H1 (cell line): ENCODE data around the gene NENF.

Experiments used
- ATF2 ChIP-seq: IDR thresholded peaks from 2 replicates; pipeline ENCODE4 v1.6.1; 2012; ENCODE audit warnings: low read length, inconsistent platforms
- CREB1 ChIP-seq: IDR thresholded peaks from 2 replicates; pipeline ENCODE4 v1.6.1; 2012; ENCODE audit warnings: inconsistent platforms
- CTCF ChIP-seq, 3 experiments: IDR thresholded peaks; 1 replicate in 2 of 3; 2 replicates in 1 of 3; pipeline versions ENCODE4 v1.5.1 to v1.6.1; 2011; ENCODE audit warnings: low read length in 3 of 3, mild to moderate bottlenecking in 3 of 3, inconsistent platforms in 2 of 3, low read depth in 1 of 3, moderate library complexity in 1 of 3; ENCODE audit not compliant: insufficient read depth in 1 of 3; ENCODE audit errors: control extremely low read depth in 1 of 3
- FOSL1 ChIP-seq: IDR thresholded peaks from 2 replicates; pipeline ENCODE4 v1.6.1; 2011; ENCODE audit warnings: mild to moderate bottlenecking, low read depth, low read length, moderate library complexity; ENCODE audit not compliant: insufficient read depth
- KDM1A ChIP-seq: fragments of 200-600, 300-600 bp; sonication (generic); IDR thresholded peaks from 2 replicates; pipeline ENCODE4 v1.7.1; 2016; ENCODE audit warnings: mild to moderate bottlenecking, low read length, borderline replicate concordance
- NRF1 ChIP-seq: IDR thresholded peaks from 2 replicates; pipeline ENCODE4 v1.6.1; 2011; ENCODE audit warnings: mild to moderate bottlenecking, low read depth, low read length, improper control_type of control experiment
- POLR2A ChIP-seq, 2 experiments: IDR thresholded peaks; 1 replicate in 1 of 2; 2 replicates in 1 of 2; pipeline ENCODE4 v1.6.1; 2011; ENCODE audit warnings: low read depth in 2 of 2, low read length in 2 of 2, mild to moderate bottlenecking in 2 of 2; ENCODE audit errors: control extremely low read depth in 1 of 2
- POLR2AphosphoS5 ChIP-seq: IDR thresholded peaks from 2 replicates; pipeline ENCODE4 v1.6.1; 2011; ENCODE audit warnings: low read depth, low read length
- RFX5 ChIP-seq: IDR thresholded peaks from 2 replicates; pipeline ENCODE4 v1.6.1; 2011; ENCODE audit warnings: low read depth, low read length, improper control_type of control experiment, borderline replicate concordance
- SIN3A ChIP-seq, 2 experiments: IDR thresholded peaks in 1 of 2; conservative IDR thresholded peaks in 1 of 2; 2 replicates each; pipeline ENCODE4 v1.6.1; 2011 to 2012; ENCODE audit warnings: low read length in 2 of 2, improper control_type of control experiment in 1 of 2, low read depth in 1 of 2, mild to moderate bottlenecking in 1 of 2
- SIX5 ChIP-seq: IDR thresholded peaks from 2 replicates; pipeline ENCODE4 v1.6.1; 2011; ENCODE audit warnings: mild to moderate bottlenecking, low read depth, low read length
- SUZ12 ChIP-seq: fragments of 200-600 bp; sonication (generic); IDR thresholded peaks from 2 replicates; pipeline ENCODE4 v1.6.1; 2012; ENCODE audit warnings: mild to moderate bottlenecking, inconsistent platforms, low read length, moderate library complexity, mixed read lengths

- TF ChIP-seq SIX5 (no peak), ATF2 (no peak), SUZ12 (no peak), CTCF (IDR thresholded peaks at IDR 0.05; ENCODE audit: control extremely low read depth in 1 of 3, insufficient read depth in 1 of 3, low read depth in 1 of 3, low read length in 3 of 3) (no peak), RFX5 (no peak), CREB1 (no peak), POLR2A (IDR thresholded peaks at IDR 0.05; ENCODE audit: control extremely low read depth in 1 of 2, low read depth in 2 of 2, low read length in 2 of 2) (no peak), FOSL1 (no peak), SIN3A (conservative IDR thresholded peaks at IDR 0.05 in 1 of 2, IDR thresholded peaks at IDR 0.05 in 1 of 2; ENCODE audit: low read depth in 1 of 2, low read length in 2 of 2) (no peak), KDM1A (no peak), NRF1 (no peak), POLR2AphosphoS5 (no peak)
Observed at GRCh38 chr1:212413902-212414327, 18.8 kb upstream of the NENF start.
